Measurements from ENCODE around the gene PGAP2.
"Not testable (repeated sequence)": the region's sequence is repeated elsewhere in the genome, so short reads cannot be mapped to it uniquely, and the experiment has no call there.

PGAP2 gene

GRCh38 chr11:3807909-3808860 lies at the start of gene PGAP2:
Gene PGAP2, plus strand, starts transcription at chr11:3808560. Its CDS starts 2,700 bp downstream, at chr11:3811260.
- peaks cover 17% of the 10 kb centered on the region for H3K4me1 Mint-ChIP-seq
- no peaks in the 10 kb centered on the region for H3K27me3 Mint-ChIP-seq
- peak within 1 kb of the TSS; percentile 95 for H3K27ac Mint-ChIP-seq
- H3K9me3 Mint-ChIP-seq, result no peaks in the 10 kb centered on the region
- H3K36me3 Mint-ChIP-seq, result no peaks in the 10 kb centered on the region
- H3K4me3 Mint-ChIP-seq, result peak within 1 kb of the TSS; percentile 99

DNA sequence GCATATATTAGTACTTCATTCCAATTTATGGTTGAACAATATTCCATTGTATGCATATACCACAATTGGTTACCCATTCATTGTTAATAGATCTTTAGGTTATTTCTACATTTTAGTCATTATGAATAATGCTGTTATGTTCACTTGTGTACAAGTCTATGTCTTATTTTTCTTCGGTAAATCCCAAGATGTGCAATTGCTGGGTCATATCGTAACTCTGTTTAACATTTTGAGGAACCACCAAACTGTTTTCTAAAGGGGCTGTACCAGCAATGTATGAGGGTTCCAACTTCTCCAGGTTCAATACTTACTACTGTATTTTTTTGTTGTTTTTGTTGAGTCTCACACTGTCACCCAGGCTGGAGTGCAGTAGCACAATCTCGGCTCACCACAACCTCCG lies 44.1 kb upstream of the PGAP2 start:
- peaks cover 28% of the 10 kb centered on the region for H3K36me3 Mint-ChIP-seq
- peaks cover 3% of the 10 kb centered on the region for H3K4me1 Mint-ChIP-seq
- H3K4me3 Mint-ChIP-seq, result no peak overlapping the region
- no peaks in the 10 kb centered on the region for H3K27me3 Mint-ChIP-seq
- no peak overlapping the region for H3K27ac Mint-ChIP-seq
- no peaks in the 10 kb centered on the region for H3K9me3 Mint-ChIP-seq

- H3K9me3 Mint-ChIP-seq, H3K27ac Mint-ChIP-seq, H3K4me1 Mint-ChIP-seq, H3K27me3 Mint-ChIP-seq, H3K4me3 Mint-ChIP-seq: not testable (repeated sequence)
- peaks cover 23% of the 10 kb centered on the region for H3K36me3 Mint-ChIP-seq
Observed at GRCh38 chr11:3766836-3767235, 41.5 kb upstream of the PGAP2 start.

DNA sequence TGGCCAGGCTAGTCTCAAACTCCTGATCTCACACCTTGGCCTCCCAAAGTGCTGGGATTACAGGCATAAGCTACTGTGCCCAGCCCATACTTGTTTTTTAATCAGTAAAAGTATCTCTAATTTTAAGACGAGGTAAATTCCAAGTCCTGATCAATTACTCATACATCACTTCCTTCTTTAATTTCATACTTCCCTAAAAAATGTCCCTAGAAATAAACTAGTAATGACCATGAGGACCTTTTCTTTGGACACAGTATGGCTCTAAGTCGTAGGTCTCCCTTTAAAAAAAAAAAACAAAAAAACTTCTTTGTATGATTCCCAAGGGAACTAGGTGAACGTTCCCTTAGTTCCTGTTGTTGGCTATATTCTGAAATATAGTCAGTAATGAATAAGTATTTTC lies 40.8 kb upstream of the PGAP2 start:
- Mint-ChIP-seq H3K27me3 (no peaks in the 10 kb centered on the region), H3K9me3 (no peaks in the 10 kb centered on the region), H3K36me3 (peaks cover 21% of the 10 kb centered on the region), H3K27ac (no peak overlapping the region), H3K4me1 (peaks cover 3% of the 10 kb centered on the region), H3K4me3 (no peak overlapping the region)

DNA sequence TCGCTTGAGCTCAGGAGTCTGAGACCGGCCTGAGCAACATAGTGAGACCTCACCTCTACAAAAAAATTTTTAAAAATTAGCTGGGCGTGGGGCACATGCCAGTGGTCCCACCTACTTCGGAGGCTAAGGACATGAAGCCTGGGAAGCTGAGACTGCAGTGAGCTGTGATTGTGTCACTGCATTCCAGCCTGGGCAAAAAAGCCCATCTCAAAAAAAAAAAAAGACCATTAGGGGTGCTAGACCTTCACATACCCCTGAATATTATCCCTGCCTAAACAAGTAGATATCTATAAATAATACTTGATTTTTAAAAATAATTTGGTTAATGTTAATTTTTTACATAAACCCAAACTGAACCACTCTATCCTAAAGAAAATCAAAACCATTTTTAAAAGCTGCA lies 35.2 kb upstream of the PGAP2 start:
- Mint-ChIP-seq H3K4me1 (peaks cover 3% of the 10 kb centered on the region), H3K9me3 (no peaks in the 10 kb centered on the region), H3K4me3 (no peak overlapping the region), H3K27ac (no peak overlapping the region), H3K27me3 (no peaks in the 10 kb centered on the region), H3K36me3 (peaks cover 15% of the 10 kb centered on the region)

GRCh38 chr11:3775736-3776406 lies 32.5 kb upstream of the PGAP2 start:
- Mint-ChIP-seq H3K9me3 (no peaks in the 10 kb centered on the region), H3K27ac (no peak overlapping the region), H3K36me3 (peaks cover 20% of the 10 kb centered on the region), H3K4me3 (no peak overlapping the region), H3K27me3 (no peaks in the 10 kb centered on the region), H3K4me1 (no peaks in the 10 kb centered on the region)

- H3K9me3 Mint-ChIP-seq, result no peaks in the 10 kb centered on the region
- H3K4me1 Mint-ChIP-seq, result peaks cover 51% of the 10 kb centered on the region
- peak overlapping the region; percentile 15 for H3K4me3 Mint-ChIP-seq
- peak overlapping the region; percentile 47 for H3K27ac Mint-ChIP-seq
- peaks cover 23% of the 10 kb centered on the region for H3K36me3 Mint-ChIP-seq
- no peaks in the 10 kb centered on the region for H3K27me3 Mint-ChIP-seq
Observed at GRCh38 chr11:3781423-3781822, 26.9 kb upstream of the PGAP2 start.

DNA sequence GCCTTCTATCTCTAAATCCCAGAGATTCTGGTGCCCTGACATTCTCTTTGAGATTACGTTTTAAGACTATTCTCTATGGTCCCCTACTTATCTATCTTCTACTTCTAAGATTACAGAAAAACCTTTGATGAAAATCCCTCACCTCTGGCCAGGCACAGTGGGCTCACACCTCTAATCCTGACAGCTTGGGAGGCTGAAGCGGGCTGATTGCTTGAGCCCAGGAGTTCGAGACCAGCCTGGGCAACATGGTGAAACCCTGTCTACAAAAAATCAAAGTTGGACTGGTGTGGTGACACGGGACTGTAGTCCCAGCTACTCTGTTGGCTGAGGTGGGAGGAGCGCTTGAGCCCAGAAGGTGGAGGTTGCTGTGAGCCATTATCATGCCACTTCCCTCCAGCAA lies 25.4 kb upstream of the PGAP2 start:
- Mint-ChIP-seq H3K4me3 (no peak overlapping the region), H3K9me3 (no peaks in the 10 kb centered on the region), H3K4me1 (peaks cover 66% of the 10 kb centered on the region), H3K36me3 (peaks cover 23% of the 10 kb centered on the region), H3K27me3 (no peaks in the 10 kb centered on the region), H3K27ac (peak overlapping the region; percentile 8)

- peaks cover 18% of the 10 kb centered on the region for H3K36me3 Mint-ChIP-seq
Observed at GRCh38 chr11:3783611-3784010, 24.7 kb upstream of the PGAP2 start.

DNA sequence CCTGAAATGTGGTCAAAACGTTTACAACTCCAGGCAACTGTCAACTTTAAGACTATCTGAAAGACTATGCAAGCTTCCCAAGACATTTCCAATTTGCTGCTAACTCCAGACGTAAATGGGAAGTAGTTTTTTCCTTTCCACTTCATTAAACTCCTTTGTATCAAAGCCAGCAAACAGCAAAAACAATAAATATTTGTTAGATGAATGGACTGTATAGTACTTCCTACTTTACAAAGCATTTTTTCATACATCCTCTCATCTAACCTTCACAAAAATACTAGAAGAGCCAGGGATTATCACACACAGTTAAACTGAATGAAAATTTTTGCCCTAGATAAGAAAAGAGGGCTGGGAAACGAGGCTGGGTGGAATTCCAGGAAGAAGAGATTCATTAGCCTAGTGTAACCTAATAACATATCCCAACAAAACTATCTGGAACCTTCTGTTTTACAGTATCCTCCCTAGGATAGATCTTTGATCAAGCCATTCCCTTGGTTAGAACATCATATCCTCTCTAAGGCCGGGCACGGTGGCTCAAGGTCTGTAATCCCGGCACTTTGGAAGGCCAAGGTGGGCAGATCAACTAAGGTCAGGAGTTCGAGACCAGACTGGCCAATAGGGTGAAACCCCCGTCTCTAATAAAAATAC lies 21.5 kb upstream of the PGAP2 start:
- Mint-ChIP-seq H3K27ac (peak overlapping the region; percentile 85), H3K4me1 (peaks cover 78% of the 10 kb centered on the region), H3K9me3 (no peaks in the 10 kb centered on the region), H3K27me3 (no peaks in the 10 kb centered on the region), H3K36me3 (peaks cover 10% of the 10 kb centered on the region), H3K4me3 (peak overlapping the region; percentile 12)

More at GRCh38 chr11:3783611-3784010, 24.7 kb upstream of the PGAP2 start:
- Mint-ChIP-seq H3K27me3 (no peaks in the 10 kb centered on the region), H3K4me1 (peaks cover 69% of the 10 kb centered on the region), H3K4me3 (peak overlapping the region; percentile 26), H3K9me3 (no peaks in the 10 kb centered on the region), H3K27ac (peak overlapping the region; percentile 65)

DNA sequence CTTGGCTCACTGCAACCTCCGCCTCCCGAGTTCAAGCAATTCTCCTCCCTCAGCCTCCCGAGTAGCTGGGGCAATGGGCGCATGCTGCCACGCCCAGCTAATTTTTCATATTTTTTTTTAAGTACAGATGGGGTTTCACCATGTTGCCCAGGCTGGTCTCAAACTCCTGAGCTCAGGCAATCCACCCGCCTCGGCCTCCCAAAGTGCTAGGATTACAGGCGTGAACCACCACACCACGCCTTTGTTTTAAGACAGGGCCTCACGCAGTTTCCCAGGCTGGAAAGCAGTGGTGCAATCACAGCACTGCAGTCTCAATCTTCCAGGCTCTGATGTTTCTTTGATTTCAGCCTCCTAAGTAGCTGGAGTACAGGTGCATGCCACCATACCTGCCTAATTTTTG lies 14.0 kb upstream of the PGAP2 start:
- H3K4me3 Mint-ChIP-seq, result peak overlapping the region; percentile 44

DNA sequence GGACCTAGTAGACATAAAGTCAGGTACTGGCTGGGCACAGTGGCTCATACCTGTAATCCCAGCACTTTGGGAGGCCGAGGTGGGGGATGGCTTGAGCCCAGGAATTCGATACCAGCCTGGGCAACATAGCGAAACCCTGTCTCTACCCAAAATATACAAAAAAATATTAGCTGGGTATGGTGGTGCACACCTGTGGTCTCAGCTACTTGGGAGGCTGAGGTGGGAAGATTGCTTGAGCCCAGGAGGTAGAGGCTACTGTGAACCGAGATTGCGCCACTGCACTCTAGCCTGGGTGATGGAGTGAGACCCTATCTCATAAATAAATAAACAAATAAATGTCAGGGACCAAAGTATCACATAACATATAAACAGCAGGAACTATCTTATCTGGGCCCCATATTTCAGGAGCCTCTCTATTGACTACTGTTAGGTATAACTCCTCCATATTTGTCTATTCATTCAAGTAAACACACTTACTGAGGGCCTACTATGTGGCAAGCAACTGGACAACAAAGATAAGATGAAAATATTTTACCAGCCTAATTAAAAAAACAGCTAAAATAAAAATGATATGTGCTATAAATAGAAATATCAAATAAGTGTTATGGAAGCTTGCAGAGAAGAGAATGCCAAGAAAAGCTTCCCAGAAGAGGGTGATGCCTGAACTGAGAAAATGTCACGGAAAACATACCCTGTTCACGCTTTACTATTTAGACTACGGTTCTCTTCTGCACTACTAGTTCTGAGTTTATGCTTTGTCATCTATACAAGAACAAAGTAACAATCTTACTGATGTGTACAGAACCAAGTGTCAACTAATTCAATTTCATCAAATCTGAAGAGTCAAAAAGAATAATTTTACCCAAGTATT lies 13.0 kb upstream of the PGAP2 start:
- H3K9me3 Mint-ChIP-seq, result no peaks in the 10 kb centered on the region
- peak overlapping the region; percentile 93 for H3K27ac Mint-ChIP-seq
- no peaks in the 10 kb centered on the region for H3K27me3 Mint-ChIP-seq
- peaks cover 10% of the 10 kb centered on the region for H3K36me3 Mint-ChIP-seq
- peak overlapping the region; percentile 99 for H3K4me3 Mint-ChIP-seq
- H3K4me1 Mint-ChIP-seq, result peaks cover 53% of the 10 kb centered on the region

More for the DNA sequence above, 14.0 kb upstream of the PGAP2 start:
- H3K9me3 Mint-ChIP-seq, H3K36me3 Mint-ChIP-seq, H3K27me3 Mint-ChIP-seq, H3K27ac Mint-ChIP-seq: not testable (repeated sequence)
- H3K4me1 Mint-ChIP-seq, result peaks cover 61% of the 10 kb centered on the region

GRCh38 chr11:3796002-3796311 lies 12.4 kb upstream of the PGAP2 start:
- Mint-ChIP-seq H3K27ac (peak overlapping the region; percentile 93), H3K4me3 (peak overlapping the region; percentile 99)

DNA sequence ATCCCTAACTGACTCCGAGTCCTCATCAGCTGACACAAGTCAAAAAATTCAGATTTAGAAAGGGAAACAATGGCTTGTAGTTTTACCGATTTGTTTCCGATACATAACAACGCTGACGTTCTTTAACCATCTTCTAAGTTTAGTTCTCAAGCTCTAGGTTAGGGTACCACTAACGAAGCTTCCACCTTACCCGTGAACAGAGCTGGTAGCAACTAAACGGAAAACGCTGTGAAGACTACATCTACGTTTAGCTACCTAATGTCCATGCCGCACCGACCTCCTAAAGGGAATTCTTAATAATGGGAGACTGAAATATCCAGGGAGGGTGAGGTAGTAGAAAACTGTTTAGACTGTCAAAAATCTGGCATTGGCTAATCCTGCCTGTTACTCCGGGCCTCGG lies 12.0 kb upstream of the PGAP2 start:
- peaks cover 10% of the 10 kb centered on the region for H3K36me3 Mint-ChIP-seq
- H3K4me1 Mint-ChIP-seq, result peaks cover 48% of the 10 kb centered on the region
- H3K27ac Mint-ChIP-seq, result peak overlapping the region; percentile 93
- H3K9me3 Mint-ChIP-seq, result no peaks in the 10 kb centered on the region
- peak overlapping the region; percentile 99 for H3K4me3 Mint-ChIP-seq
- H3K27me3 Mint-ChIP-seq, result no peaks in the 10 kb centered on the region

More at GRCh38 chr11:3796002-3796311, 12.4 kb upstream of the PGAP2 start:
- Mint-ChIP-seq H3K27me3 (no peaks in the 10 kb centered on the region), H3K4me1 (peaks cover 48% of the 10 kb centered on the region), H3K9me3 (no peaks in the 10 kb centered on the region), H3K36me3 (peaks cover 10% of the 10 kb centered on the region)

DNA sequence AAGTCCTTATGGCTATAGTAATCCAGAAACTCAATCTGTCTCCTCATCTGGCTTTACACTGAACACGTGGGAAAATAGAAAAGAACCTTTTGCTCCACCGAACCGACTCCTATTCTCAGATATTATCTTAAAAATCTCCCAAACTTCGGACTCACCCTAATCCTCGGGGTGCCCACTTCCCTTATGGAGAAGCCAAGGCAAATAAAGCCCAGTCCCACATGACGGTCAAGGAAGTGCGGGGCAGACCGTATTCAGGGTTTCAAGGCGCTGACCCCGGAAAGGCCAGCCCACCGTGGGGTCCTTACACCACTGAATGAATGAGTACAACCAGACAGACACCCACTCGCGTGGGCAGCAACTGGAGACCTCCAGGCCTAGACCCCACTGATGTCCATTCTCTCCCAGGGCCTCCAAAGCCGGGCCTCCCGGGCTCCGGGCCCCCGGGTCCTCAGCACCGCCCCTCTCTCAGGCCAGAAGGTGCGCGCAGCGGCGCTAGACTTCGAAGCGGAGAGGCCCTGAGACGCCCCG lies 11.5 kb upstream of the PGAP2 start:
- no peaks in the 10 kb centered on the region for H3K9me3 Mint-ChIP-seq
- H3K4me3 Mint-ChIP-seq, result peak overlapping the region; percentile 99
- peaks cover 48% of the 10 kb centered on the region for H3K4me1 Mint-ChIP-seq
- H3K27me3 Mint-ChIP-seq, result no peaks in the 10 kb centered on the region
- peaks cover 10% of the 10 kb centered on the region for H3K36me3 Mint-ChIP-seq
- peak overlapping the region; percentile 93 for H3K27ac Mint-ChIP-seq
